Measurements from ENCODE around the gene ADGRG3.

ADGRG3 gene

GRCh38 chr16:57681950-57682728 is 14.0 kb downstream of the ADGRG3 start:
- no peak for DNase-seq (ENCODE audit: low spot score)

DNA sequence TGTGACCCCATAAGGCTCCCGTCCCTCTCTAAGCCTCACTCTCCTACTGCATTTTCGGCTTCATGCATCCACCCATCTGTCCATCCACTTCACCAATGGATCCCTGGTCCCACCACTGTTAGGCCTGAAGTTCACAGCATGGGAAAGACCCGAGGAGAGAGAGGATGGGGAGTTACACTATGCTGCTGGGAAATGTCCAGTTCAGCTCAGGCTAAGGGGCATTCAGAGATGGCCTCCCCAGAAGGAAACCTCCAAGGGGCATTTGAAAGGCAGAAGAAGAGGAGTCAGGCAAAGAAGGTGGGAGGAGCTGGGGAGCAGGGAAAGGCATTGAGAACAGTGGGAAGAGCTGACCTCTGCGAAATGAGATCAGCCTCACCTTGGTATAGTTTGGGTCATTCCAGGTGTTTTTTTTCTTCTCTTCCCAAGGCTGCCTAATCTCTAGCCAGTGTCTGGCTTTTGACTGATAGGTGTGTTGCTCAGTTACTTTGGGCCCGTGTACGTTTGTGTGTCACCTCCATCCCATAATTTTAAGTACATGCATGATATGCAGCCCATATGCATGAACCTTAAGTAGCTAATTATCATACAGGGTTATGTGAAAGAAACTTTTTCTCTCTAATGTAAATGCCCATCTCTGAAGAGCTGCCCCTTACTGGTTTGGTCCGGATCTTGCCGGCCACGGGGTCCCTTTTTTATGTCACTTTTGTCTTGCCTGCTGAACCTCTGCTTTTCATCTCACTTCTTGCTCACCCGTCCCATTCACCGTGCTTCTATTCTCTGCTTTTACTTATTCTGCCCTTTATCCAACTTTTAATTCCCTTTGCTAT is 14.9 kb downstream of the ADGRG3 start:
- no peak for DNase-seq (ENCODE audit: low spot score)

- DNase-seq (ENCODE audit: low spot score), result no peak
Measured at GRCh38 chr16:57683636-57684545, 15.8 kb downstream of the ADGRG3 start.

DNA sequence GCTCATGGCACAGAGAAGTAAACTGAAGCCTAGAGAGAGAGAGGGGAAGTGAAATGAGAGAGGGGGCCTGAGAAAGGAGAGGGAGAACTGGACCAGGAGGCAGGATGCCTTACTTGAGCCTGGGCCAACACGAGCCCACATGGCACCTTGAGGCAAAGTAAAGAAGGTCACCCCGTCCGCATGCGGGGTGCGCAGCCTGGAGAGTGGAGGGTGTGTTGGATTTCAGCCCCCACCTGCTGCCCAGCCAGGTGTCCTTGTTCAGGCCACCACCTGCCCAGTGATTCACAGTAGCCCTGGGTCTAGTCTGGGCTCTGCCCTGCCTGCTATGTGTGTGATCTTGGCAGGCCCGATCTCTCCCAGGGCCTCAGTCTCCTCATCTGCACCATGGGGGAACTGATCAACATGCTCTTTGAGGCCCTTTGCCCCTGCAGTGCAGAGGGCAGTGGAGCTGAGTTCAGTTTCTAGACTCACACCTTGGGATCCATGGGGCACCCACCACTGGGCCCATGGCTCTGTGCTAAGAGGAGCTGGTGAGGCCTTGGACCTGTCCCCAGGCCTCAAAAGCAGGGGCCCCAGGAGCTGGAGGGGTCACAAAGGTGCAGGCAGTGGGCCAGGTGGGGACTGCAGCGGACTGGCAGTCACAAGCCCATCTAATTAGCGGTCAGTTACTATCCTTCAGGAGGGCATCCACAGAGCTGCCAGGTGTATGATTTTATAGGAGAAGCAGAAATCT is 16.7 kb downstream of the ADGRG3 start:
- DNase-seq (ENCODE audit: low spot score), result no peak

DNA sequence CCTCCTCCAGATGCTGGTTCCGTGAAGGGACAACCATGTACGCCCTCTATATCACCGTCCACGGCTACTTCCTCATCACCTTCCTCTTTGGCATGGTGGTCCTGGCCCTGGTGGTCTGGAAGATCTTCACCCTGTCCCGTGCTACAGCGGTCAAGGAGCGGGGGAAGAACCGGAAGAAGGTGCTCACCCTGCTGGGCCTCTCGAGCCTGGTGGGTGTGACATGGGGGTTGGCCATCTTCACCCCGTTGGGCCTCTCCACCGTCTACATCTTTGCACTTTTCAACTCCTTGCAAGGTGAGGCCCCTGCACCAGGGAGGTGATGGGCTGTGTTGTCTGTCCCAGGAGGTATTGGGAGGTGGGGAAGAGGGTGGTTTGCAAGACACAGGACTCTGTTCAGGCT is 17.5 kb downstream of the ADGRG3 start:
- no peak for DNase-seq (ENCODE audit: low spot score)

DNA sequence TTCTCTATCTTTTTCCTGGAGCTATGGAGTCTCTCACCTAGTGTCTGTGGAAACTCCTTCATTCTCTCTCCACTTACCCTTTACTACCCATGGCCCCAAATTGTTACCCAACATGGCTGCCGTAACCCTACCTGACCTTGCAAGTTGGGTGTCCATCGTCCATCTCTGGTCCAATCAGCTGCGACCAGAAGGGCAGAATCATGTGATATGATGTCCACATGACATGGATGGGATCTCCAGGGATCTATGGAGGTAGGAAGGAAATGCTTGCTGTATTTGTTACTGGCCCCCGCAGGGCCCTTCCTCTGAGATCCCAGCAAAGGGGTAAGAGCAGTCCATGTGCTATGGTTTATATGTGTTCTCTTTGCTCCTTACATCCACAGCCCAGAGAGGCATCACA is 18.5 kb downstream of the ADGRG3 start:
- no peak for DNase-seq (ENCODE audit: low spot score)

DNA sequence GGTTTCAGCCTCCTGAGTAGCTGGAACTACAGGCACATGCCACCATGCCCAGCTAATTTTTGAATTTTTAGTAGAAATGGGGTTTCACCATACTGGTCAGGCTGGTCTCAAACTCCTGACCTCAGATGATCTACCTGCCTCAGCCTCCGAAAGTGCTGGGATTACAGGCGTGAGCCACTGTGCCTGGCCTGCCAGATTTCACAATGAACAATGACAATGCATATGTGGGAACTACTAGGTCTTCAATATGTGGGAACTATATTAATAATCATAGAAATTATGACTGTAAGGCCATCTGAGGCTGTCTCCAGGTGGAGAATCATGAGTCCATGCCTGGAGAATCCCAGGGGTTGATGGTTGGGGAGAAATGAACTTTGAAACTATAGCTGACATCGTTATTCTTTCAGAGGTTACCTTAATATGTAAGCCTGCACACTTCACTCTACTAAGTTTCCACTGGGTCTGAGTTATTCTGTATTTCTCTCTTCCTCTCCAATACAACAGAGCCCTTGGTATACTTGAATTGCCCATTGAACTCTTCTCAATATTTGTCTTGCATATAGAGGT is 19.3 kb downstream of the ADGRG3 start:
- no peak for DNase-seq (ENCODE audit: low spot score)

DNA sequence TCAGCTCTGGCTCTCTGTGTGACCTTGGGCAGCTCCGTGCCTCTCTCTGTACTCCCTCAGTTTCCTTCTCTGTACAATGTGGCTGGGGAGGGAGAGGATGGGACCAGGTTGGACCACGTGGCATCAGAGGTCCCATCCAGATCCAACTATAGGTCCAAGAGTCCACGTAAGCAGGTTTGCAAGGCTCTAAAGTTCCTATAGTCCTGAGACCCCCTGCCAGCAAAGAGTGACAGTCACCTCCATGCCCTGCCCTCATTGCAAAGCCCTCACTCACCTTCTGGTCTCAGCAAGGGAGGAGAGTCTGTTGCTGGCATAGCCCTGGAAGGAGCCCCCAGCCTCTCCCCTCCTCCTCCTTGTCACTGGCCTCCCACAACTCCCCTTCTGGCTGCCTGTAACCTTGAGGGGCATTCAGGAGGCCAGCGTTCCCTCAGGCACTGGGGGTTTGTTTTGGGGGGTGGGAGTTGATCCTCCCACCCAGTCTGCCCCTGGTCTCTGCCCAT is 20.4 kb downstream of the ADGRG3 start:
- DNase-seq (ENCODE audit: low spot score), result no peak

- DNase-seq (ENCODE audit: low spot score), result no peak
Measured at GRCh38 chr16:57688987-57689761, 21.1 kb downstream of the ADGRG3 start.

DNA sequence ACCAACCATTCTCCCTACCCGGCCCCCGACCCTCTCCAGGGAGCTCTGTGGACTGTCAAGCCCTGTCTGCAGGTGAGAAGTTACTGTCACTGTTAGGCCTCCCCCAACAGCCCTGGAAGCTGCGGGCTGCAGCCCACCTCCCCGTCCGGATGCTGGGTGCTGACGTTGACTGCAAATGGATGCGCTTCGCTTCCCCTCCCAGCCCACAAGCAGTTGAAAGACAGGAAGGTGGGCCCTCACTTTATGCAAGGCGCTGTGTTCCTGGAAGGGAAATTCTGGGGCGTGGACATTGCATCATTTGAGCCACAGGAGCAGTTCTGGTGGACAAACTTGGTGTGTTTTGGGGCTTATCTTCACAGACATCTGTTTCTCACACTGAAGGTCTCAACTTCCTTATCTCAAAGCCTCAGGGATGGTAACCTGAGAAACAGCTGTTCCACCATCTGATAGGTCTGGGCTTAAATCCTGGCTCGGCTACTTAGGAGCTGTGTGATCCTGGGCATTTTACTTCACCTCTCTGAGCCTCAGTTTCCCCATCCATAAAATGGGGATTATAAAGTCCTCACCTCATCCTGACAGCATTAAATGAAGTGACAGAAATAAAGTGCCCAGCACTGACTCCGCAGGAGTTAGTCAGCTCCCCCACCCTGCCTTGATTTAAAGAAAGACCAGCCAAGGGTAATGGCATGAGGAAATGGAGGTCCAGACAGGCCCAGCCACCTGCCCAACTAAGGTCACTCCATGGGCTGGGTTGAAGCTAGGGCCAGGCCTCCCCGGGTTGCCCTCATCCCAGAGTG is 21.9 kb downstream of the ADGRG3 start:
- DNase-seq (ENCODE audit: low spot score), result no peak

- no peak for DNase-seq (ENCODE audit: low spot score)
Measured at GRCh38 chr16:57690782-57691471, 22.8 kb downstream of the ADGRG3 start.

DNA sequence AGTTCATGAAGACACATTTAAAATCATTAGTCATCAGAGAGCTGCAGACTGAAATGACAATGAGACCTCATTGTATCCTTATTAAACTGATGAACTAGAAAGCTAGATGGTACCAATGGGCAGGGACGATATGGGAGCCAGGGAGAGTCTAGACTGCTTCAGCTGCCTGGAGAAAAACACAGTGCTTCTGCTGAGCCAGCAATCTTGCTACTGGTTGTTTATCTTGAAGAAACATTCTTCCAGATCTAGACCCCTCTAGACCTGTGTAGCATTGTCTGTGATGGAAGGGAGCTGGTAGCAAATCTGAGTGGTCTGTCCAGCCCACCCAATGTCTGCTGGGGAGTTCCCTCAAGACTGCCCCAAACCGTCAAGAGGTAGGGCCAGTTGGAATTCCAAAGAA is 24.5 kb downstream of the ADGRG3 start:
- DNase-seq (ENCODE audit: low spot score), result no peak

DNA sequence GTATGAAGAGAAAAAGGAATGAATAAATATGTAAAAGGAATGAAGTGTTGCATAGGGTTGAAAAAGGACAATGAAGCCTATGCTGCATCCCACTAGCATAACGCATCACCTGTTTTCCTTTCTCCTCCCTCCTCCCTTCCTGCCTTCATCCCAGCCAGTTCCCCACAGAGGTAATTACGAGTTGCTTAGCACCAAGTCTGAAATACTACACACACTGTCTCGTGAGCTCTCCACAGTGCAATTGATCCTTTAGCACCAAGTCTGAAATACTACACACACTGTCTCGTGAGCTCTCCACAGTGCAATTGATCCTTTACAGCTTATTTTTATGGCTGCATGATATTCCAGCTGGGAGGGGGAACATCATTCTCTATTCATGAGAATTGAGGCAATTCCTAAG is 25.4 kb downstream of the ADGRG3 start:
- no peak for DNase-seq (ENCODE audit: low spot score)

- DNase-seq (ENCODE audit: low spot score), result peak; percentile 41
Measured at GRCh38 chr16:57694231-57694724, 26.2 kb downstream of the ADGRG3 start.

DNA sequence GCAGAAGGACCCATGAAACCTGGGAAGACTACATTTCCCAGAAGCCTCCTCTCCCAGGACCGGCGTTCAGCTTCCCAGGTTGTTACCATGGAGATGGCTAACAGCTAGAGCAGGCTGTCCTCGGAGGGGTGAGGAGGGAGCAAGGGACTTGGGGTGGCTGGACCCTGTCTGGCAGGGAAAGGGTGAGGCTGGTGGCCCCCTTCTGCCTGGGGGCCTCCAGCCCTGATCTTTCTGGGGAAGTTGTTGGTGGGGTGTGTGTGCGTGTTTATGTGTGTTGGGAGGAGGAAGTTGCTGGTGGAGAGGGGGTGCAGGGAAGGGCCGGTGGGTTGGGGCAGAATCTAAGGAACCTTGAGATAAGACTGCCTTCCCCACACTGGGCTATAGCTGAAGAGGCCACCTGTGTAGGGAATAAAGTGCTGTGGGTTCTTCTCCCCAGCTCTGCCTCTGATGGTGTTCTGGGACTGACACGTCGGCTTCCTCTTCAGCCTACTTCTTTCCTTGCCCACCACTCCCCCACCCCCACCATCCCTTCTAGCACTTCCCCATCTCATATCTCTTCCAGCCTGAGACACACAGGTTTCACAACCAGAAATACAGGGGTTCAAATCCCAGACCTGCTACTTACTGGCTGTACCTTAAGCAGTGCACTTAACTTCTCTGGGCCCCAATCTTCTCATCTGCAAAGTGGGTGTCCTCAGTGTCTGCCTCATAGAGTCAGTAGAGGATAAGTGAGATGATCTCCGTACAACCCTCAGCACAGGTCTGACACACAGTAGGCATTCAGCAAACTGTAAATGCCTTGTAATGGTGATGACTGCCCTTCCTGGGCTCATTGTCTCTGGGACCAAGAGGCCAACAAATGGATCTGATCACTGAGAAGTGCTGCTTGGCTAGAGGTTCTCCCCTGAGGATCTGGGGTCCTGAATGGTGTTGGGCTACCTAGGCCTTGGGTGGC is 26.9 kb downstream of the ADGRG3 start, which contains the start of gene DRC7:
TSS of gene DRC7 (plus strand) at position 82 of the 955 bp plus-strand sequence. CDS start 3,144 bp downstream, outside the sequence.
- DNase-seq (ENCODE audit: low spot score), result peak; percentile 81

- no peak for DNase-seq (ENCODE audit: low spot score)
Measured at GRCh38 chr16:57695680-57696069, 27.6 kb downstream of the ADGRG3 start.

- DNase-seq (ENCODE audit: low spot score), result no peak
Measured at GRCh38 chr16:57696240-57696639, 28.1 kb downstream of the ADGRG3 start.

All from HuH-7 (cell line).